Prostate gland (tissue), 2 donors: ENCODE data around the gene TVP23A. TPM values are rescaled to one million over a fixed set of nuclear protein-coding genes. Genes with fewer than 3 reads are reported as not detected.
"Not testable (repeated sequence)": the region's sequence is repeated elsewhere in the genome, so short reads cannot be mapped to it uniquely, and the experiment has no call there.

Source experiments
- DNase-seq: peaks from one replicate; pipeline ENCODE4 v3.0.0-alpha.2; 2019; ENCODE audit warnings: low spot score
- H3K27ac ChIP-seq, 2 donors: fragments of 200-600 bp; sonication (generic); 2 replicates each; pipeline ENCODE4 v1.5.1; 2017 to 2019
- H3K27me3 ChIP-seq: fragments of 200-600 bp; sonication (generic); replicated peaks from 2 replicates; pipeline ENCODE4 v1.5.1; 2019; ENCODE audit not compliant: insufficient read depth
- H3K36me3 ChIP-seq, 2 donors: fragments of 200-600 bp; sonication (generic); 1 replicate in 1 of 2; 2 replicates in 1 of 2; pipeline versions ENCODE4 v1.5.1 to v1.8.1; 2017 to 2019
- H3K4me1 ChIP-seq: fragments of 200-600 bp; sonication (generic); replicated peaks from 2 replicates; pipeline ENCODE4 v1.5.1; 2019
- H3K4me3 ChIP-seq, 2 donors: fragments of 200-600 bp; sonication (generic); 2 replicates each; pipeline ENCODE4 v1.5.1; 2017 to 2019
- H3K9me3 ChIP-seq: fragments of 200-600 bp; sonication (generic); 2 replicates; pipeline ENCODE4 v1.5.1; 2017
- POLR2A ChIP-seq: fragments of 450-650 bp; IDR thresholded peaks from one replicate; pipeline ENCODE4 v1.6.1; 2016; ENCODE audit warnings: antibody characterized with exemption, mild to moderate bottlenecking
- POLR2AphosphoS5 ChIP-seq: sonication (generic); formaldehyde crosslinking; IDR thresholded peaks from one replicate; pipeline ENCODE4 v1.6.1; 2017; ENCODE audit warnings: antibody characterized with exemption
- WGBS: methylation state at CpG from one replicate; pipeline ENCODE4 v1.1.5; 2018; 5-methylcytosine and 5-hydroxymethylcytosine counted together
- intact Hi-C: fragments of 100-400 bp; cut with DNase I; formaldehyde crosslinking; loops from one replicate; pipeline ENCODE4 v1.14.2; 2022
- total RNA-seq, 2 donors: library from RNA; depleted of rRNA; stranded (reverse); fragments of >200 nt; gene quantifications; one replicate each; pipeline ENCODE4 v1.1.0, GENCODE V29; 2016
- TF ChIP-seq, protein P1 (sequence below), 4 experiments: fragments of 200-600 bp in 2 of 4; fragments of 450-650 bp in 2 of 4; sonication (generic) in 2 of 4; IDR thresholded peaks; 1 replicate in 3 of 4; 2 replicates in 1 of 4; pipeline ENCODE4 v1.5.1; 2016 to 2019; ENCODE audit warnings: antibody characterized with exemption in 4 of 4, mild to moderate bottlenecking in 2 of 4, moderate library complexity in 2 of 4

TVP23A gene
- total RNA-seq, 2 donors from 2014 or later: 0.27 to 5.8 TPM

DNA sequence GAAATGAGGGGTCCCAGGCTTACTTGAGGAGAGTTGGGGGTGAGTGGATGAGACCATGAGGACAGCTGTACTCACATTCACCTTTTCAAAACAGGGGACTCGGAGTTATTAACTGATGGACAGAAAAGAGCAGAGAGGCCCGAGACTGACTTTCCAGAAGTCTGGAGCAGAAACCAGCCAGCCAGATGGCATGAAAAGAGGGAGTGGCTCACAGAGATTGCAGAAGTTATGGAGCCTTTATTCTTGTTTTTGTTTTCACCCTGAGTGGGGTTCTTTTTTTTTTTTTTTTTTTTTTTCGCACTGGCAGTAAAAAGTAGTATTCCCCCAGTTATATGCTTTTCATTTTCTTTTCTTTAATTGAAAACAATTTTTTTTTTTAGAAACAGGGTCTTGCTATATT lies 18.9 kb downstream of the TVP23A start:
- TF ChIP-seq POLR2A (no peak), POLR2AphosphoS5 (no peak)
- TF ChIP-seq, protein P1, sequence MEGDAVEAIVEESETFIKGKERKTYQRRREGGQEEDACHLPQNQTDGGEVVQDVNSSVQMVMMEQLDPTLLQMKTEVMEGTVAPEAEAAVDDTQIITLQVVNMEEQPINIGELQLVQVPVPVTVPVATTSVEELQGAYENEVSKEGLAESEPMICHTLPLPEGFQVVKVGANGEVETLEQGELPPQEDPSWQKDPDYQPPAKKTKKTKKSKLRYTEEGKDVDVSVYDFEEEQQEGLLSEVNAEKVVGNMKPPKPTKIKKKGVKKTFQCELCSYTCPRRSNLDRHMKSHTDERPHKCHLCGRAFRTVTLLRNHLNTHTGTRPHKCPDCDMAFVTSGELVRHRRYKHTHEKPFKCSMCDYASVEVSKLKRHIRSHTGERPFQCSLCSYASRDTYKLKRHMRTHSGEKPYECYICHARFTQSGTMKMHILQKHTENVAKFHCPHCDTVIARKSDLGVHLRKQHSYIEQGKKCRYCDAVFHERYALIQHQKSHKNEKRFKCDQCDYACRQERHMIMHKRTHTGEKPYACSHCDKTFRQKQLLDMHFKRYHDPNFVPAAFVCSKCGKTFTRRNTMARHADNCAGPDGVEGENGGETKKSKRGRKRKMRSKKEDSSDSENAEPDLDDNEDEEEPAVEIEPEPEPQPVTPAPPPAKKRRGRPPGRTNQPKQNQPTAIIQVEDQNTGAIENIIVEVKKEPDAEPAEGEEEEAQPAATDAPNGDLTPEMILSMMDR (IDR thresholded peaks at IDR 0.05): no peak
- intact Hi-C loops: no loop called here
- H3K27me3 ChIP-seq: no peaks in the 10 kb centered on the region
- H3K4me3 ChIP-seq: no peak overlapping the region
- H3K36me3 ChIP-seq: no peaks in the 10 kb centered on the region
- DNase-seq: no peak
- no peaks in the 10 kb centered on the region for H3K9me3 ChIP-seq
- H3K27ac ChIP-seq: no peak overlapping the region
- WGBS: 92% methylated on average over 3 of the region's 3 CpGs
- no peaks in the 10 kb centered on the region for H3K4me1 ChIP-seq

DNA sequence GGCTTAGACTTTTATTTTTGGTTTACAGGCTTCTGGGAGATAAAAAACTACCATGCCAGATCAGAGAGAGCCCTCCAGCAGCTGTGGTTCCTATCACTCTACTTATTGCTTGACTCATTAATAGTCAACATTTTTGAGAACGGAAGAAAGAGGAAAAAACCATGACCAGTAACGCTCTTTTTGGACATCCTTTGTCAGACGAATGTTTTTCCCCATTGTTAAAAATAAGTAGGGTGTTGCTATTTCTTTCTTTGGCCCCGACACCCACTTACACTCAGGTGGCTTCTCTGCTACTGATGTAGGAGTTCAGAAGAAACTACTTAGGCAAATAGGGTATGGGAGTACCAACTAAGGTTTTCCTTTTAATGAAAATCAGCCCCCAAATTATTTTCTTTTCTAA lies 27.5 kb downstream of the TVP23A start:
- H3K4me1 ChIP-seq: no peaks in the 10 kb centered on the region
- H3K4me3 ChIP-seq: no peak overlapping the region
- no peak for DNase-seq
- intact Hi-C loops: no loop called here
- no peak overlapping the region for H3K27ac ChIP-seq
- H3K27me3 ChIP-seq: no peaks in the 10 kb centered on the region
- WGBS: 80% methylated on average over 4 of the region's 4 CpGs
- H3K9me3 ChIP-seq: no peaks in the 10 kb centered on the region
- TF ChIP-seq POLR2AphosphoS5: no peak
- TF ChIP-seq, protein P1 (IDR thresholded peaks at IDR 0.05): no peak
- no peaks in the 10 kb centered on the region for H3K36me3 ChIP-seq

DNA sequence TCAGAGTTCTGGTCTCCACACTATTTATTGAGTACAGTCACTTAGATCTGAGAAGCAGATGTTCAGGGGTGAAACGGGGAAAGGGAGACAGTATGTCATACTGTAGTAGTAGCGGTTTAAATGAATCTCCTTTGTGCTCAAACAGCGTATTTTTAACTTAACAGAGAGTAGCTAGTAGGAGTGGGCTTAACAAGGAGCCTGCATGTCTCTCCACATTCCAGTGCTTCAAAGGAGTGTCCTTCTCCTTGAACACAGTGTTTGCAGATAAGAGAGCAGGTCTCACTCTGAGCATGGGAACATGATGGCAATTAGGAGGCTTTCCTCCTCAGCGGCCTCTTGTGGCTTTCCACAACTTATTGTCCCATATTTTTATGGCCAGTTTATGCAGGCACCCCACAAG lies 30.0 kb downstream of the TVP23A start:
- not testable (repeated sequence) for DNase-seq, H3K27me3 ChIP-seq, H3K4me3 ChIP-seq, H3K4me1 ChIP-seq, H3K9me3 ChIP-seq, H3K36me3 ChIP-seq, H3K27ac ChIP-seq
- intact Hi-C loops: loop anchor here (5.0 kb wide), 1 partner anchor 49 kb away; no protein-coding TSS in a partner anchor
- WGBS: 64% methylated on average over 4 of the region's 4 CpGs

DNA sequence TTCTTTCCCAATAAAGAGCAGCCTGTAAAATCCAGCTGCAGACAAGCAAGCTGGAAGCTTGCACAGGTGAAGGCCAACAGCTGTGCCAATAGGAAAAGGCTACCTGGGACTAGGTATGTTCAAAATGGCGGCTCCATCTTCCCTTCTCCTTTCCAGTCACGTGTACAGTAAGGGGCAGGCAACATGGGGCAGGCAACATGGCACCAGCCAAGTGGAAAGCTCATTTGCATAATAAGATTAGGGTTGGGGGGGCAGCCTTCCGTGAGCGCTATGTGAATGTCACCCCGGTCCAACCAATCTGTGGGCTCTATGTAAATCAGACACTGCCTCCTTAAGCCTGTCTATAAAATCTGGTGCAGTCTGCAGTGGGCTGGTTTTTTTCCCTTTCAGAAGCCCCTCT lies 31.3 kb downstream of the TVP23A start:
- intact Hi-C loops: loop anchor here (5.0 kb wide), 1 partner anchor 50 kb away; no protein-coding TSS in a partner anchor
- no peak overlapping the region for H3K4me3 ChIP-seq
- no peaks in the 10 kb centered on the region for H3K9me3 ChIP-seq
- no peaks in the 10 kb centered on the region for H3K4me1 ChIP-seq
- no peak for DNase-seq
- H3K36me3 ChIP-seq: no peaks in the 10 kb centered on the region
- TF ChIP-seq, protein P1 (IDR thresholded peaks at IDR 0.05): no peak
- TF ChIP-seq POLR2AphosphoS5 (no peak), POLR2A (no peak)
- 89% methylated on average over 5 of the region's 5 CpGs for WGBS
- no peak overlapping the region for H3K27ac ChIP-seq
- H3K27me3 ChIP-seq: no peaks in the 10 kb centered on the region

DNA sequence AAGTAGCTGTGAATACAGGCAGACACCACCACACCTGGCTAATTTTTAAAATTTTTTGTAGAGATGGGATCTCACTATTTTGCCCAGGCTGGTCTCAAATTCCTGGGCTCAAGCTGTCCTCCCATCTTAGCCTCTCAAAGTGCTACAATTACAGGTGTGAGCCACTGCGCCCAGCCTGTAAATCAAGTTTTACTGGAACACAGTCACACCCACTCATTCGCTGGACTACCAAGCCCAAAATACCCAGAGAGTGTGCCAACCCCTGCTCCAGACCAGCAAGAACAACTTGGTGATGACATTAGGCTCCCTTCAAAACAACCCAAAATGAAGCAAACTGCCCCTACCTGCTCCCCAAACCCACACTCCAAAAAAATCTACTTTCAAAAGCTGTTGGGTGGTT lies 36.0 kb downstream of the TVP23A start:
- no peaks in the 10 kb centered on the region for H3K9me3 ChIP-seq
- no peak for DNase-seq
- H3K36me3 ChIP-seq: no peaks in the 10 kb centered on the region
- no peaks in the 10 kb centered on the region for H3K27me3 ChIP-seq
- no peak overlapping the region for H3K4me3 ChIP-seq
- no peak overlapping the region for H3K27ac ChIP-seq
- WGBS: 66% methylated on average over 2 of the region's 2 CpGs
- intact Hi-C loops: no loop called here
- TF ChIP-seq, protein P1 (IDR thresholded peaks at IDR 0.05): no peak
- no peak for TF ChIP-seq POLR2AphosphoS5
- TF ChIP-seq POLR2A: no peak
- no peaks in the 10 kb centered on the region for H3K4me1 ChIP-seq
